GM12891 (cell line): ENCODE results near the gene ZBTB46.

Experiments used
- POLR2AphosphoS5 ChIP-seq: IDR thresholded peaks from 2 replicates; pipeline ENCODE4 v1.6.1; 2011; ENCODE audit warnings: low read depth, low read length, control low read depth
- TAF1 ChIP-seq: IDR thresholded peaks from 2 replicates; pipeline ENCODE4 v1.6.1; 2011; ENCODE audit warnings: low read depth, low read length, control low read depth

GRCh38 chr20:63758152-63758551 is 72.9 kb downstream of the ZBTB46 start:
- TF ChIP-seq POLR2AphosphoS5, result no peak
- no peak for TF ChIP-seq TAF1
